Lung microvascular endothelial cell (primary cell): Measurements from ENCODE around the gene CST6. TPM values are rescaled to one million over a fixed set of nuclear protein-coding genes. Genes with fewer than 3 reads are reported as not detected.
A peak's percentile ranks its signal among the peaks of the same experiment; 100 is the strongest.
"Not testable (repeated sequence)": the region's sequence is repeated elsewhere in the genome, so short reads cannot be mapped to it uniquely, and the experiment has no call there.

Experiments used
- DNase-seq, 2 donors: peaks; one replicate each; pipeline versions ENCODE4 v3.0.0 to v3.0.0-alpha.2; 2010; ENCODE audit warnings: low read depth in 2 of 2
- total RNA-seq: library from RNA; depleted of rRNA; stranded (reverse); fragments of >200 nt; gene quantifications from 2 replicates; pipeline ENCODE4 v1.2.1, GENCODE V29; 2014

Gene CST6
- total RNA-seq, 1 donor from 2014 or later = 0.20 TPM

DNA sequence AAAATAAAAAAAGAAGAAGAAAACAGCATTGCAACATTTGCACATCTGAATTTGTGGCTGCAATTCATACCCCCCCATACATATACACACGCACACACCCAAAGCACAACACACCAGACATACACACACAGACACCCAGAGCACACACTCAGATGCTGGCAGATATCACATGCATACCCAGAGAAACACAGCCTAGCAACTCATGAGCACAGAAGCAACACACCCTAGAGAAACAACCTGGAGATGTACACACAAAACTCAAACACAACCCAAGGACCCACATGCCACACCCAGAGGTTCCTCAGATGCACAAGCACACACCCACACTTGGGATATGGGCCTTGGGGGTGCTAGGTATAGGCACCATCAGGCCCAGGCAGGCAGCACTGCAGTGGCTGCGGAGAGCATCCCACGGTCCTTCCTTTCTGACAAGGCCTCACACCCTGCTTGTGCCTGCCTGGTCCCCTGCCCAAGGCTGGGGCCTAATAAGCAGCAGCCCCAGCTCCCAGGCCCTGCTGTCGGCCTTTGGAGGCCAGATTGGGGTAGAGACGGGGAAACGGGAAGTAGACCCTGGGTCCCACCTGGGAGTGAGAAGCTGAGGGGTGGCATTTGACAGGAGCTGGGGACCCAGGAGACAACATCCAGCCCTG, 3.1 kb downstream of the CST6 start:
- DNase-seq = no peak

DNA sequence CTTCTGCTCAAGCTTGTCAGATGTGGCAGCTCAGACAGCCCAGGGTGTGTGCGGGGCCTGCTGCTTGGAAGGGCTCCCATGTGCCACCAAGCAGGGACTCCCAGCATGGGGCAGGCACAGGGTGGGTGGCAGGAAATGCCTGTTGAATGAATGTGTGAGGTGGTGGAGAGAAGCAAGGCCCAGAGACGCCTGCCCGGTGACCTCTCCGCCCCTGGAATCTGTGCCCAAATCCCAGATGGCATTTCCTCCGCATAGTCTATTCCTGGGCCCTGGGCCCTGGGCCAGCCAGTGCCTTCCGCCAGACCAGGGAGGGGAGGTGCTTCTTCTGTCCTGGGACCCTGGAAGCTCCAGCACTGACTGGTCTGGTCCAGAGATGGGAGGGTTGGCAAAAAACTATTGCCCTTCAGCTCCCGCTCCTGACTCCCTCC, 3.7 kb downstream of the CST6 start:
- peak; percentile 48 to 58 for DNase-seq

DNA sequence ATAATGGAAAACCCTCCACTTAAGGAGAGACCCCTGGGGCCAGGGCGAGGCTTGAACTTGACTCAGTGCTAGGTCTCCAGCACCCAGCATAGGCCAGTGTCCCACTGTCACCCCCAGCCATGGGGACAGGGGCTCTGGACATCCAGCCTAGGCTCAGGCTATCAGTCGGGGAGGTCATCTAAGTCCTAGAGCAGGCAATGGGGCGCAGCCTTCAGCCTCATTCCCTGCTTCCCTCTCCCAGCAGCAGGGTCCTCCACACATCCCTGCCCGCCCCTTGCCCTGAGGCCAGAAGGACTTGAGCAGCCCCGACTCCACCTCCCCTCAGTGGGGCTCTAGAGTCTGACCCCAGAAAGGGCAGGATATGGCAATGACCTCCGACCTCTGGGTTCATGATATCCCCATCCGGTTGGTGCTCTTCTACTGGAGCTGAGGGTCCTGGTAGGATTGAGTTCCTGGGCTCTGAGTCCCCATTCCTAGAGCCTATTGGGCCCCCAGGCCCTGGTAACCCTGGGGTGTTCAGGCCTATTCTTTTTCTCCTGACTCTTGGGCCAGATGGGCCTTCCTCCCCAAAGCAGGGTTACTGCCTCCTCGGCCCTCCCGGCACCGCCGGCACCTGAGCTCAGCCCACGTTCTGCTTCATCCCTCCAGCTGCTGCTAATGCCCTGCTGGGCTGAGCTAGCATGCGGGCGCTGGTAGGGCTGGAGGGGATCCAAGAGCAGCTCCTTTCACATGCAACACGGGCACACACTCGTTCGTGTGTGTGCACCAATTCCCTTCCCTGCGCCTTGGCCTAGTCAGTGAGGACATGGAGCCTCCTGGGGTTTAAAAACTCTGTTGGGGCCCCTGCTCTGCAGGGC, 4.4 kb downstream of the CST6 start:
- no peak for DNase-seq

DNA sequence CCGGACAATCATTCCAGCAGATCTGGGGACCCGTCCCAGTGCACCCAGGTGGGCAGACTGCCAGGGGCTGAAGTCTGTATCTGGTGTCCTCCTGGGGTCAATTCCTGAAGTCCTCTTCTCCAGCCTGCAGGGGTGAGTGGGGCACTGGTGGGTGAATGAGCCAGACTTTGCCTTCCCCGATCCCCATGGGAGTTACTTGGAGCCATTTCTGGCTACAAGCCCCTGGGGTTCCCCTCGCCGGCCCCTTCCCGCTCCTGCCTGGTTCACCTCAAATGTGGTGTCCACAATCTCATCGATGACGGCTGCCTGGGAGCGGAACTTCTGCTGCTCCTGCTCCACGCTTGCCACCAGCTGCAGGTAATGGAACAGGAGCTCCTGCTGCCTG, 5.0 kb downstream of the CST6 start:
- DNase-seq = no peak

DNA sequence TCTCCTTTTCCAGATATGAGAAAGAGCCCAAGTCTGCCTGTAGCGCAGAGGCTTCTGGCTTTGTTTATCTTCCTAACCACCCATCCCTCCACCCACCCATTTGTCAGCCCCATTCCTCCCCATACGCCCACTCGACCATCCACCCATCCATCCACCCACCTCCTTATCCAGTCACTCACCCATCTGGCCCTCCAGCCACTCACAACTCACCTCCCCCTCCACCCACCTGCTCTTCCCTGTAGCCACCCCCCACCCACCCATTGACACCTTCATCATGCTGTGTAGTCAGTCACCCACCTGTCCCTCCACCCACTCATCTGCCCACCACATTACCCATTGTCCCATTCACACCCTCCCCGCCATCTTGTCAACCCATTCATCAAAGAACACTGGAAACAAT, 5.5 kb downstream of the CST6 start:
- no peak for DNase-seq

DNA sequence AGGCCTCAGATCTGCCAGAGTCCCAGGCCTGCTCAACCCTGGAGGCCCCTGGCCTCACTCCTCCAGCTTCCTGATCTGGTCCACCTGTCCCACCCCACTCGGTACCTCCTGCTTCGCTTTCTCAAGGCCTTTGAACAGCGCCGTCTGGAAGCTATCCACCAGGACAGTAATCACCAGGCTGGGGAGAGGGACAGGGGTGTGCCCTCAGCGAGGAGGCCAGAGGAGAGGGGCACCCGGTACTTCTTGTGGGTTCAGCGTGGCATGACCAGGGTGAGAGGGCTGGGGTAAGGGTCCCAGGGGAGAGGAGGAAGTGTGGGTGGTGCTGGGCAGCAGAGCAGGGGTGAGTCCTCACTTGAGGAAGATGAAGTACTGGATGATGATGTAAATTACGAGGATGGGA, 8.4 kb downstream of the CST6 start:
- DNase-seq = no peak

DNA sequence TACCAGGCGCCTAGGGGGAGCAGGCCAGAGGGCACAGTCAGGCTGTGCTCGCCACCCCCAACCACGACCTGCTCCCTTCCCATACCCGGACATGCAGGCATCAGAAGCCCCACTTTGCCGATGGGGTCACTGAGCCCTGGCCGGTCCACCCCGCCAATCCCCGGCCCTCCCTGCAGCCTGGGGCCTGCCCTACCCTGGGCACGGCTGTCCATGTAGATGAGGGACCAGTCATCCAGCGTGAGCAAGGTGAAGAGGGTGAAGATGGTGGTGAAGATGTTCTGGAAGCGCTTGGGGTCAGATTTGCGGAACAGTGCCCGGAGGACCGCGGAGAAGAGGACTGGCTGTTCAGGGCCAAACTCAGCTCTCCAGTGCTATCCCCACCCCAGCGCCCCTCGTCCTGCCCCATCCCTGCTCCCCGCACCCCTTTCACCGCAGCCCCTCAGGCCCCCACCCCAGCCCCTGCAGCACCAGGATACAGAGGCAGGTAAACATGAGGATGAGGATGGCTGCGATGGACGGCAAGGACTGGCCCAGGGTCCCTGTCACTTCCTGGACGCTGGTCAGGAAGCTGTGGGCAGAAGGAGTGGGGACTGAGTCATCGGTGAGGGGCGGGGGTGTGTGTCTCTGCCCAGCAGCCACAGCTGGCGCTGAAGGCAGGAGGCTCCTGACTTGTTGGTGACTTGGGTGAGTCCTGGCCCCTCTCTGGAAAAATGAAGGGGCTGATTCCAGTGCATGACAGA, 9.0 kb downstream of the CST6 start:
- peak; percentile 72 to 85 for DNase-seq

DNA sequence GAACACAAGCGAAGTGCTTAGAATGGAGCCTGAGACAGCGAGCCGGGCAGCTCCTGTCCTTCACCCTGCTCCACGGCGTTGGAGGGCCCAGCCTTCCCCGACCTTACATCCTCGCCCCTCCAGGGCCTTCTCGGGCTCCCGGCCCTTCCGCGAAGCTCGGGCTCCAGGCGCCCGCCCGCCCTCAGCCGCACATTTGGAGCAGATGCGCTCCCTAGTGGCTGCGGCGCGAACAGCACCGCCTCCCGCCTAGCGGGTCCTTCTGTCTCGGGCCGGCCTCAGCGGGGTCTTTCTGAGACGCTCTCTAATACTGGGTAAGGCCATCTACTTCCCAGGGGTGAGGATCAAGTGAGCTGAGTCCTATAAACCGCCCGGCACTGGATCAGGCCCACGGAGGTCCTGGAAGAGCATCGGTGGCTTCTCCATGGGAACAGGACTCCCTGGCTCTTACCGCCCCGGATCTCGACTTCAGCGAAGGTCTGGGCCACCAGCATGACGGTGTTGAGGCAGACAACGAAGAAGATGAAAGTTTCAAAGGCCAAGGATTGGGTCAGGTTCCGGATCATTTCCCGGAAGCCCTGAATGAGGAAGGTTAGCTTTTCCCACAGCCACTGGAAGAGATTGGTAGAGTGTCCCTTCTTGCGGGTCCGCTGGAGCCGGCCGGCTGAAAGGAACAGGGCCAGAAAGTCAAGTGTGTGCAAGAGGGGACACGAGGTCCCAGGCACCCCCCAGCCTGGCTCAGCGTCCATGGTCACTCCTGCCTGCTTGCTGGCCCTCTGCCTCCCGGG, 10.8 kb downstream of the CST6 start:
- DNase-seq = peak; percentile 60 to 66

DNA sequence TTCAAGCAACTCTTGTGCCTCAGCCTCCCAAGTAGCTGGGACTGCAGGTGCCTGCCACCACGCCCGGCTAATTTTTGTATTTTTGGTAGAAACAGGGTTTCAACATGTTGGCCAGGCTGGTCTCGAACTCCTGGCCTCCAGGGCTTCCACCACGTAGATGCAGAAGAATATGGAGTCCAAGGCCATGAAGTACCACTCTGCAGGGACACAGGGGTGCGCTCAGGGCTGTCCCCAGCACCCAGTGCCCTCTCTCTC, 11.3 kb downstream of the CST6 start:
- not testable (repeated sequence) for DNase-seq

DNA sequence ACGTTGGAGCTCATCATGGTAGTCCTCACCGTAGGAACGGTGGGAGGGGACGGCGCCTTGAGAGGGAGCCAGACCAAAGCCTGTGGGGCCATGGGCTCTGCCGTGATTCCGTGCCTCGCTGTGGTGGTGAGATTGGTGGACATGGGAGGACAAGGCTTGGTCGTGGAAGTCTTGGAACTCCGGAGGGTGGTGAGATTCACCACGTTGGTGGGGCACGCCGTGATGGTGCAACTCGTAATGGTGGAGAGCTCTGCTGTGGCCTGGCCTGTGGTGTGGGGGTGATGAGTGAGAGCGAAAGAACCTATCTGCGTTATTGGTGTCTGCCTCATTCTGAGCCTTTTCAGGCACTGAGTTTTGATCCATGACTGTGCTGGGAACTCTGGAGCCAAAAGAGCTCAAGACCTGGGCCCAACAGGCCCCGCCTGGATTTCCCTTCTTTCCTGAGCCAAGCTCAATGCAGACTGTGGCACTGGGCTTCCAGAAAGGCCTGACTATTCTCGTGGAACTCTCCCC, 14.3 kb downstream of the CST6 start, which contains the start of gene CATSPER1:
CATSPER1 (minus strand) TSS at position 463 of the 513 bp plus-strand sequence; CDS start at position 363, 100 bp downstream.
- no peak for DNase-seq

DNA sequence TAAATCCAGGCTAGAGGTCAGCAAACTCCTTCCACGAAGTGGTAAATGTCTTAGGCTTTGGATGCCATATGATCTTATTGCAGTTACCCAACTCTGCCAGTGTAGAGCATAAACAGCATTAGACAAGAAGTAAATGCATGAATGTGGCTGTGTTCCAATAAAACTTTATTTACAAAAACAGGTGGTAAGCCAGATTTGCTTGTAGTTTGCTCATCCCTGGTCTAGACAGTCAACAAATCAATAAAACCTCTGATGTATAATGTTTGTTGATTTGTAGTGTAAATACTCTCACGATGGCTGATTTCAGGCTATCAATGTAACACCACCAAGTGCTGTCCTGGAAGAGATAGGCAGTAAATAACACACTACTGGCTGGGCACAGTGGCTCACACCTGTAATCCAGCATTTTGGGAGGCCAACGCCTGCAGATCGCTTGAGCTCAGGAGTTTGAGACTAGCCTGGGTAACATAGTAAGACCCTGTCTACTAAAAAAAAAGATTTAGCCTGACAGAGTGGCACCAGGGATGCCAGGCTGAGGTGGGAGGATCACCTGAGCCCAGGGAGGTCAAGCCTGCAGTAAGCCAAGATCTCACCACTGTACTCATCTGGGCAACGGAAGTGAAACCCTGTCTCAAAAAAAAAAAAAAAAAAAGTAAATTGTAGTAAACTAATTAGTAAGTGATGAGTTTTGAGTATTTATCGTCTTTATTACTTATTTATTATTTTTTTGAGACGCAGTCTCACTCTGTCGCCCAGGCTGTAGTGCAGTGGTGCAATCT, 21.3 kb downstream of the CST6 start:
- no peak for DNase-seq

DNA sequence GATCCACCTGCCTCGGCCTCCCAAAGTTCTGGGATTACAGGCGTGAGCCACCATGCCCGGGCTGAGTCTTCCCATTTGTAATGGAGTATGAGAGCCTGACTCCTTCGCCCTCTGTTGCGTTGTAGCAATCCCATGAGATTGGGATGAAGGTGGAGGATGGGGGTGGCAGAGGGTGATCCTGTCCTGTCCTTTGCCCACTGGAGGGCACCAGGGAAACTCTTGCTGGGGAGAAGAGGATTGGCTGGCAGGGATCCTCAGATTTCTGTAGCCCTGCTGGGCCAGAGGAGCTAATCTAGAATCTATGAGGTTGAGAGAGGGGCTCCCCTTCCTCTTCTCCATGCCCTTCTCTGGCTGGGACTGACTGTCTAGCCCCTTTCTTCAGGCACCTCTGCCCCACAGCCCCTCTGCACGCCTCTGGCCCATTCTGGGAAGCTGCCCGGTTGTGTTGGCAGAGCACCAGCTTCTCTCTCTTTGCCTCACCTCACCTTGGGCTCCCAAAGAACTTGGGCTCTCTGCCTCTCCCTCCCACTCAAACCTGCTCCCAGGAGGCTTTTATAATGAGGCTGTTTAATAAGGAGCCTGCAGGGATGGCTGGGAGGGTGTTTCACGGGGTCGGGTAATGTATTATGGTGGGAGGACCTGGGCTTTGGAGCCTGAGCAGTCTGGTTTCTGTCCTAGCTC, 24.0 kb downstream of the CST6 start:
- no peak for DNase-seq

DNA sequence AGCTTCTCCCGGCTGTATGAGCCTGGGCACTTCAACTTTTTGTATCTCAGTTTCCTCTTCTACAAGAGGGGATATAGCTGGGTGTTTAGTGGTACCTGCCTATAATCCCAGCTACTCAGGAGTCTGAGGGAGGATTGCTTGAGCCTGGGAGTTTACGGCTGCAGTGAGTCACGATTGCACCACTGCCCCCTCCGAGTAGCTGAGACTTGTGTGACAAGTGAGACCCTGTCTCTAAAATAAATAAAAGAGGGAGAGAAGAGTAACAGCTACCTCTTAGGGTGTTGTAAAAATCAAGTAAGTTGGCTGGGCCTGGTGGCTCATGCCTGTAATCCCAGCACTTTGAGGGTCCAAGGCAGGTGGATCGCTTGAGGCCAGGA, 24.5 kb downstream of the CST6 start:
- no peak for DNase-seq

DNA sequence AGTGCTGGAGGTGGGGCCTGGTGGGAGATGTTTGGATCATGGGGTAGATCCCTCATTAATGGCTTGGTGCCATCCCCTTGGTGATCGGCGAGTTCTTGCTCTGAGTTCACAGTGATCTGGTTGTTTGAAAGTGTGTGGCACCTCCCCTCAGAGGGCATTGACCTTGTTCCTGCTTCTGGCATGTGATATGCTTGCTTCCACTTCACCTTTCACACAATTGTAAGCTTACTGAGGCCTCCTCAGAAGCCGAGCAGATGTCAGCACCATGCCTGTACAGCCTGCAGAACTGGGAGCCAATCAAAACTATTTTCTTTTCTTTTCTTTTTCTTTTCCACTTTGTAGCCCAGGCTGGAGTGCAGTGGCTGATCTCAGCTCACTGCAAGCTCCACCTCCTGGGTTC, 25.5 kb downstream of the CST6 start:
- DNase-seq = no peak

DNA sequence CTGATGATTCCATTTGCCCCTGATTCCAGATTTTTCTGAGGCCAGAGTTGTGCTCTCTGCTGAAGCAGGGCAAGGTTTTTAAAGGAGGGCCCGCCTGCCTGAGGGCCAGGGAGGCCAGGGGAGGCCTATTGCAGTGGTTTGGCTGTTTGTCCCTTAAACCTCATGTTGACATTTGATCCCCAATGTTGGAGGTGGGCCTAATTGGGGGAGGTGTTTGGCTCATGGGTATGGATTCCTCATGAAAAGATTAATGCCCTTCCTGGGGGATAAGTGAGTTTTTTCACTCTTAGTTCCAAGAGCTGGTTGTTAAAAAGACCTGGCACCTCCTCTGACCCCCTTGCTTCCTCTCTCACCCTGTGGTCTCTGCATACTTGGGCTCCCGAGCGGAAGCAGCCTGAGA, 28.0 kb downstream of the CST6 start:
- no peak for DNase-seq

DNA sequence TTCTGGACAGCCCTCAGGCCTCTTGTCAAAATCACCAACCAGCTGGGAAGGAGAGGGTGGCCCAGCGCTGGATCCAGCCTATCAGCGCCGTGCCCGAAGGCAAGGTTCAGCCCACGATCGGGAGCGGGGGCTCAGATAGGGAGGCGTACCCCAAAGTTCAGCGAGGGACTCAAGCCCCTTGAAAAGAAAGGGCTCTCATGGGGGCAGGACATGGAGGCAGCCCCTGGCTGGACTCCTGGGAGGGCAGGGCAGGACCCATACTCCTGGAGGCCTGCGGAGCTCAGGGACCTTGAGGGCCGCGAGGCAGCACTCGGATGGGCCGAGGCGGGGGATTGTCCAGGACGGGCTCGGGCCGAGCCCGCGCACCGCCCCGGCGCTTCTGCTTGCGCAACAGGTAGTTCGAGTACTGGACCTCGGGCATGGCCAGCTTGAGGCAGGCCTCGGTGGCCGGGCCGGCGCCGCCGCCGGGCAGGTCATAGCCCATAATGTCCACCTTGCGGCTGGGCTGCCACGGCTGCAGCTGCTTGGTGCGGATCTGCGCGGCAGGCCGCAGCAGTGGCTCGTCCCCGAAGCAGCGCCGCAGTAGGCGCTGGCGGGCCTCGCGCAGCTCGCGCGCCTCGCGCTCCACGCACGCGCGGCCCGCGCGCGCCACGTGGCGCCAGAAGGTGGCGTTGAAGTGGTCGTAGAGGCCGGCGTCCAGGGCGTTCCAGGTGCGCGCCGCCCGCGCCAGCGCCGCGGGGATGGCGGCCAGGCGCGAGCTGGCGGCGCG, 30.6 kb downstream of the CST6 start:
- DNase-seq = no peak

DNA sequence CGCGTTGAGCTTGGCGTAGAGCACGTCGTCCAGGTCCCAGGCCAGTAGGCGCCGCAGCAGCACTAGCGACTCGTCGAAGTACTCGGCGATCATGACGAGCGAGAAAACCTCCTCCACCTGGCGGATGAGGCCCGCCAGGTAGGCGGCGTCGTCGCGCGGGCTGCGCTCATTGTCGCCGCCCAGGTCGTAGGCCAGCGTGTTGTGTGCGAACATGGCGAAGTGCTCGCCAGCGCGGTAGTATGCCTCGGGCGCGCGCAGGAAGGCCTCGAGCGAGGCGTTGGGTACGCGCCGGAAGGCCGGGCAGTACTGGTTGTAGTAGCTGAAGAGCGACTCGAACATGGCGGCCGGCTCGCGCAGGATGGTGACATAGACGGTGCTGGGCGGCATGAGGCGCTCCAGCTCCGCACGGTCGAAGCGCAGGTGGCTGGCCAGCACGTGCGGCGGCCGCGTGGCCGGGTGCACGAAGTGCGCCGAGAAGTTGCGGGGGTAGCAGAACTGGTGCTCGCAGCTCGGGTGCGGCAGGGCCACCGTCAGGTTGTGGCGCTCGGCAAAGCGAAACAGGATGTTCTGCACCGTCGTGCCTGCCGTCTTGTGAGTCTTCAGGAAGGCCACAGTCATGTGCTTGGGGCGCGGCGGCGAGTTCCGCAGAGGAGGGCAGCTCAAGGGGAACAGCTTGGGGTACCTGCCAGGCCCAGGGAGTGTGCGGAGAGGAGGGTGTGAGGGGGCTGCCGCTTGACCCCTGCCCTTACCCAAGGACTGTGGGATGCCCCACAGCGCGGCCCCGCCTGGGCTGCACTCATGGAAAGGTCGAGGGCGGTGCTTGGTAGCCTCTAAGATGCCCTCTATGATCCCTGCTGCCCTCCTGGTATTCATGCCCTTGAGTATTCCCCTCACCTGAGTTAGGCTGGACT, 31.4 kb downstream of the CST6 start:
- DNase-seq = no peak

DNA sequence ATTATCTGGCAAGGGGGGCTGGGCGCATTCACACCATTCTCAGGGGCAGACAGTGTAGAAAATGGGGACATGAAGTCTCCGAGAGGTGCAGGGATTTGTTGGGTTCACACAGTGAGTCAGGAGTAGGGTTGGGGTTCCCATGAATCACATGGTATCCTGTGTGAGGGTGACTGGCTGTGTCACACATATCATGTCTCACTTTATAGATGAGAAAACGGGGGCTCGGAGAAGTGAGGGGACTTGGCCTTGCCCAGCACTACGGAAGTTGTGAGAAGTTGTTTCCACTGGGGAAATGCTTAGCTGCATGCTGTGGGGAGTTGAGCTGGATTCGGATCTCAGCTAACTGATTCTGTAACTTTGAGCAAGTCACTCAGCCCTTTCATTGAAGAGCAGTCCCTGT, 32.9 kb downstream of the CST6 start:
- no peak for DNase-seq
